PC-9 (cell line): ENCODE measurements around the gene ZNF677.

Source experiments
- CTCF ChIP-seq: fragments of 200-600 bp; sonication (generic); conservative IDR thresholded peaks from 2 replicates; pipeline ENCODE4 v1.6.1; 2017; ENCODE audit warnings: mixed run types, antibody characterized with exemption, mild to moderate bottlenecking, moderate library complexity
- EZH2 ChIP-seq: fragments of 200-600 bp; sonication (generic); IDR thresholded peaks from 2 replicates; pipeline ENCODE4 v1.8.0; 2017; ENCODE audit warnings: antibody characterized with exemption, low read depth

- TF ChIP-seq EZH2 (no peak), CTCF (no peak)
Measured at GRCh38 chr19:53192771-53193534, 61.7 kb downstream of the ZNF677 start, which contains the start of gene ZNF665.
